HG03064 (cell line): ENCODE measurements around the gene SH3BP1.
"Not testable (repeated sequence)": the region's sequence is repeated elsewhere in the genome, so short reads cannot be mapped to it uniquely, and the experiment has no call there.

Experiments
- ATAC-seq: cut with Tn5 transposase; IDR thresholded peaks from one replicate; pipeline ENCODE4 v1.9.1; 2021; ENCODE audit warnings: low read depth; ENCODE audit not compliant: unreplicated experiment

SH3BP1 gene

GRCh38 chr22:37675930-37676735 is 36.7 kb downstream of the SH3BP1 start:
- no peak for ATAC-seq

GRCh38 chr22:37676736-37677492 is 37.4 kb downstream of the SH3BP1 start:
- no peak for ATAC-seq

GRCh38 chr22:37677493-37677974 is 38.1 kb downstream of the SH3BP1 start:
- ATAC-seq: no peak

- no peak for ATAC-seq
Measured at GRCh38 chr22:37678372-37678771, 38.9 kb downstream of the SH3BP1 start.

GRCh38 chr22:37679670-37680069 is 40.2 kb downstream of the SH3BP1 start:
- ATAC-seq: no peak

GRCh38 chr22:37680191-37680851 is 40.9 kb downstream of the SH3BP1 start:
- ATAC-seq: no peak

- no peak for ATAC-seq
Measured at GRCh38 chr22:37681001-37681424, 41.5 kb downstream of the SH3BP1 start.

GRCh38 chr22:37681556-37682049 is 42.1 kb downstream of the SH3BP1 start:
- ATAC-seq: no peak

GRCh38 chr22:37684803-37685615 is 45.5 kb downstream of the SH3BP1 start:
- no peak for ATAC-seq

- ATAC-seq: peak; percentile 62
Measured at GRCh38 chr22:37686002-37686982, 46.8 kb downstream of the SH3BP1 start, which contains the start of gene NOL12. Gene NOL12 (plus strand): TSS chr22:37686343. CDS start chr22:37686393, 50 bp downstream.

GRCh38 chr22:37690407-37690806 is 50.9 kb downstream of the SH3BP1 start:
- ATAC-seq: no peak

- no peak for ATAC-seq
Measured at GRCh38 chr22:37690901-37691504, 51.5 kb downstream of the SH3BP1 start.

- no peak for ATAC-seq
Measured at GRCh38 chr22:37692627-37693285, 53.3 kb downstream of the SH3BP1 start.

GRCh38 chr22:37694131-37694530 is 54.7 kb downstream of the SH3BP1 start:
- ATAC-seq: not testable (repeated sequence)

GRCh38 chr22:37696260-37696656 is 56.8 kb downstream of the SH3BP1 start:
- ATAC-seq: not testable (repeated sequence)

GRCh38 chr22:37696657-37697537 is 57.4 kb downstream of the SH3BP1 start, which contains the start of gene TRIOBP:
Gene TRIOBP (plus strand): TSS chr22:37697048. CDS start chr22:37701366, 4,318 bp downstream.
- no peak for ATAC-seq

GRCh38 chr22:37697538-37697835 is 58.0 kb downstream of the SH3BP1 start:
- no peak for ATAC-seq
